ENCODE results near the gene MCIDAS.

- TF ChIP-seq CTCF (conservative IDR thresholded peaks at IDR 0.05; ENCODE audit: low read depth, low read length) (no peak), EZH2 (IDR thresholded peaks at IDR 0.05; ENCODE audit: low read length, unreplicated experiment) (no peak)
These were observed 27.7 kb upstream of the MCIDAS start for GRCh38 chr5:55254802-55255201.
